ENCODE data around the gene SYPL1. TPM values are rescaled to one million over a fixed set of nuclear protein-coding genes. Genes with fewer than 3 reads are reported as not detected.

Gene SYPL1
- total RNA-seq, 1 donor from 2014 or later: 47.2 TPM

DNA sequence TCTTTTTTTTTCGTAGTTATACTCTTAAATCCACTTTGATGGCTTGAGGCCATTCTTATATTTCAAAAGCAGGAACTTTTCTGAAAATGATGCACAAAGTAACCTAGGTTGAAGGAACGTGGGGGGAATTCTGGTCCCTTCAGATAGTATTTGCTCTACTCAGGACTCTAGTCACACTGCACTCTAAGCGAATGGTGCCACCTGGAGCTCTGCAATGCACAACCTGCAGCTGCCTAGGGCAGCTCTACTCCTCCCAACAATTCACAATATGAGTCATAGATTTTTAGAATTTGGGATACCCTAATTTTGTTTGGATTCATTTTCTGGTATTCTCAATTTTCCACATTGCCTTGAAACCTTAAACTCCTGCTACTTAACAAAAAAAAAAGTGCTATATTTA lies 17.3 kb downstream of the SYPL1 start:
- DNase-seq (ENCODE audit: low spot score): no peak

GRCh38 chr7:106092204-106092603 lies 19.9 kb downstream of the SYPL1 start:
- DNase-seq (ENCODE audit: low spot score): no peak

DNA sequence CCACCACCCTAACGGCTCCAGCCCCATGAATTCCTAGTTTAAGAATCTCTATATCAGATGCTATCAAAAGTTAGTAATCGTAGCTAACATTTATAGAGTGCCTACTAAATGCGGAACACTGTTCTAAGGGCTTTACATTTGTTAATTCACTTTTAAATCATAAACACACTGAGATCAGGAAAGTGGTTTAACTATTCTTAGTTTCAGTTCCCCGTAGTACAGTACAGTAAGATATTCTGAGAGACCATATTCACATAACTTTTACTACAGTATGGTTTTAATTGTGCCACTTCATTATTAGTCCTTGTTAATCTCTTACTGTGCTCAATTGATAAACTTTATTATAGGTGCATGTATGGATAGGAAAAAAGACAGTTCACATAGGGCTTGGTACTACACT lies 22.5 kb downstream of the SYPL1 start:
- no peak for DNase-seq (ENCODE audit: low spot score)

DNA sequence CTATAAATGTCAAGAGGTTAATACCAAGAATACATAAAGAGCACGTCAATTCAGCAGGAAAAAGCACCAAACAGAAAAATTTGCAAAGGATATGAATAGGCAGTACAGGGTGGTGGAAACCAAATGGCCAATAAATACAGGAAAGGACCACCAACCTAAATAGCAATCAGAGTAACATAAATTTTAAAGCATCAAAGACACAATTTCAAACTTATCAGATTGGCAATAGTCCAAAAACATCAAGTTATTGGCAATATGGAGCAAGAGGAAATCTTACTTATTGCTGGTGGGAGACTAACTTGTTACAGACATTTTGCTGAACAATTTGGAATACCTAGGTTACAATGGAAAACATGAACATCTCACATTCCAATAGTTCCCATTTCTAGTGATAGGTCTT lies 24.1 kb downstream of the SYPL1 start:
- no peak for DNase-seq (ENCODE audit: low spot score)

DNA sequence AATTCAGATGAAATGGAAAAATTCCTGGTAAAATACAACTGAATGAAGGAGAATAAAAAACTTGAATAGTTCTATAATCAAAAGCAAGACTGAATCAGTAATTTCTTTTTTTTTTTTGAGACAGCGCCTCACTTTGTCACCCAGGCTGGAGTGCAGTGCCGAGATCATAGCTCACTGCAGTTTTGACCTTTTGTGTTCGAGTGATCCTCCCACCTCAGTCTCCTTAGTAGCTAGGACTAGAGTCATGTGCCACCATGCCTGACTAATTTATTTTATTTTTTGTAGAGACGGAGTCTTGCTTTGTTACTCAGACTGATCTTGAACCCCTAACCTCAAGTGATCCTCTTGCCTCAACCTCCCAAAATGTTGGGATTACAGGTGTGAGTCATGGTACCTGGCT lies 26.1 kb downstream of the SYPL1 start:
- DNase-seq (ENCODE audit: low spot score): no peak

GRCh38 chr7:106085015-106085414 lies 27.1 kb downstream of the SYPL1 start:
- DNase-seq (ENCODE audit: low spot score): no peak

DNA sequence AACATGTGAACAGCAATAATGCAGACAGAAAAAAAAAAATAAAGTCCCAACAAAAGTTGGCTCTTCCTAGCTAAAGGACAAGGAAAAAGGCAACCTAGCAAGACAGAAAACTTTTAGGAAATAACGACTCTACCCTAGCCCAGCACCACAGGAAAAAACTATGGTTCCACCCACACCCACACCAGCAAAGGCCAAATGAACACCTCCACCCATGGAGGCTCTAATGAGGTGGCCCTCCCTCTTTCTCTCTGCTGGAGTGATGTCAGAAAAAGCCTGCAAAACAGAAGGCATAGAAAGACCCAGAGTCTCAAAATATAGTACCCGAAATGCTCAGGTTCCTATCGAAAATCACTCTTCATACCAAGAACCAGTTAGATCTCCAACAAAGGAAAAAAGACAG lies 28.4 kb downstream of the SYPL1 start:
- no peak for DNase-seq (ENCODE audit: low spot score)

- DNase-seq (ENCODE audit: low spot score): no peak
Measured at GRCh38 chr7:106082087-106082854, 29.8 kb downstream of the SYPL1 start.

- DNase-seq (ENCODE audit: low spot score): no peak
Measured at GRCh38 chr7:106080300-106080987, 31.7 kb downstream of the SYPL1 start.

GRCh38 chr7:106076537-106076936 lies 35.6 kb downstream of the SYPL1 start:
- DNase-seq (ENCODE audit: low spot score): no peak

DNA sequence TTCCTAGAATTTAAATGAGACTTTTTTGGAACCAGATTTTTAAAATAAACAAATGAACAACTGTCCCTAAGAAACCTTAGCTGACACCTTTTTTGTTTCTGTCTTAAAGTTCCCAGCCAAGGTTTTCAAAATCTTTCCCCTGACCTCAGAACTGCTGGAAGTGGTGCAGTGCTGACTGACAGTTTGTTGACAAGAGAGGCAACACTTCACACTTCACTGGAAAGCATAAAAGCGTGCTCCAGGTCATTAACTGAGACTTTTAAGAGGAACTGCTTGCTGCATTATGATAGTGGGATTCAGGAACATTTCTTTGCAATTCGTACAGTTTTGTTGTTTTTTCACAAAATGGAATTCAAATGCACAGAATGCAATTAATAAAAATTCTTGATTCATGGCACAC lies 36.2 kb downstream of the SYPL1 start:
- no peak for DNase-seq (ENCODE audit: low spot score)

- DNase-seq (ENCODE audit: low spot score): no peak
Measured at GRCh38 chr7:106074257-106074656, 37.9 kb downstream of the SYPL1 start.

- no peak for DNase-seq (ENCODE audit: low spot score)
Measured at GRCh38 chr7:106073701-106074100, 38.4 kb downstream of the SYPL1 start.

DNA sequence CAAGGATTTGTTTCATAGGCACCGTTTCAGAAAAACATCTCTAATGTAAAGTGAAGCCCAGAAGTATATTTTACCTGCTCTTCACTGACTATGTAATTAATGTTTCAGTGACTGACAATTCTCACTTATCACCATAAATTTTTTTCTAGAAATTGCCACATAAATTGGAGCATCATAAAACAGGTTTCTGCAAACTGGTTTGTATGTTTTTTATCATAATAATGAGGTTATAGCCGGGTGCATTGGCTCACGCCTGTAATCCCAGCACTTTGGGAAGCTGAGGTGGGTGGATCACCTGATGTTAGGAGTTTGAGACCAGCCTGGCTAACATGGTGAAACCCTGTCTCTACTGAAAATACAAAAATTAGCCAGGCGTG lies 39.4 kb downstream of the SYPL1 start:
- DNase-seq (ENCODE audit: low spot score): no peak

DNA sequence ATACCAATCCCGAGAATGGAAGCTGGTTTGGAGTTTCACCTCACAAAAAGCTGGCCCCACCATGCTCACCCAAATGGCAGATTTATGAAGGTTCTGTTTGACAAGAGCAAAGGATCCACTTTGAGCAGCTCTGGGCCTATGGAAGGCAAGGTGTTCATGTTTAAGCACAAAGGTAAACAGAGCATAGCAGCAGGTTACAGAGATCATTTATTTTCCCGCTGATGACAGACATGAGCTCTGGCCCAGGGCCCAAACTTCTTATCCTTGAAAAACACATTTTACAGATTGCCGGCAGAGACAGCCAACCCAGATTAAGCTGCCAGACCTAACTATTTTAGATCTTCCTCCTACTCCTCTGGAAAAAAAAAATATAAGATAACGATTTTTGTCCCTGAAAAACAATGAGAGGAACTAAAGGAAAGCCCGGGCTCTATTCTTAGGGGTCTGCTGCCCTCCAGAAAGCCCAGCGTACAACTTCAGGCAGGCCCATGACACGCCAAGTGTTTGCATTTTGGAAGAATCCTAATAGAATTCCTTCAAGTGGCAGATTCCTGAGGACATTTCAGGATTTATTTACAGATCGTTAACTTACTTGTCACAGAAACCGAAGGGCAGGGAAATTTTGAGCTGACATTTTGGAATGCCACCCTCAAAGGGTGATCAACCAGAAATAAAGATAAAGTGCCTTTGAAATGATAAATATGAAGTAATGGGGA lies 40.0 kb downstream of the SYPL1 start:
- DNase-seq (ENCODE audit: low spot score): peak; percentile 86

GRCh38 chr7:106071356-106071998 lies 40.6 kb downstream of the SYPL1 start:
- no peak for DNase-seq (ENCODE audit: low spot score)

DNA sequence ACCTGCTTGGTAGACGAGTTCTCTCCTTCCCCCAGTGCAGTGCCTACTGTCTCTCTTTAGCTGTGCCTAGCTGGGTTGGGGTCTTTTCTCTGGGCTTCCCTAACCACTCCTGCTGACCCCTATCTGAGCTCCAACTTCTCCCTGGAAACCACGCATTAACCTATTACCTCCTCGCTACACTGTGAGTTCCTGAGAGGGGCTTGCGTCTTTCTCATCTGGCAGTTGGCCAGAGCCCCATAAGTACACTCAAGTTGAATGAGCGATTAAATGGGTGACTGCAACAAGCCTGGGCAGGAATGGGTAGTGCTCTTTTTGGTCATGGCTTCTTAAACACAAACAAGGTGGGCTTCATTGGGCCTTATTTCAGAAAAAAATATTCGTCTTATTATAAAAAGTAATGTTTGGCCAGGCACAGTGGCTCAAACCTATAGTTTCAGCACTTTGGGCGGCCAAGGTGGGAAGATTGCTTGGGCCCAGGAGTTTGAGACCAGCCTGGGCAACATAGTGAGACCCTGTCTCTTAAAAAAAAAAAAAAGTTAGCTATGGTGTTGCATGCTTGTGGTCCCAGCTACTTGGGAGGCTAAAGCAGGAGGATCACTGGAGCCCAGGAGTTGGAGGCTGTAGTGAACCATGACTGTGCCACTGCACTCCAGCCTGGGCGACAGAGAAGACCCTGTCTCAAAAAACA lies 41.4 kb downstream of the SYPL1 start:
- no peak for DNase-seq (ENCODE audit: low spot score)

- DNase-seq (ENCODE audit: low spot score): no peak
Measured at GRCh38 chr7:106070201-106070551, 41.9 kb downstream of the SYPL1 start.

DNA sequence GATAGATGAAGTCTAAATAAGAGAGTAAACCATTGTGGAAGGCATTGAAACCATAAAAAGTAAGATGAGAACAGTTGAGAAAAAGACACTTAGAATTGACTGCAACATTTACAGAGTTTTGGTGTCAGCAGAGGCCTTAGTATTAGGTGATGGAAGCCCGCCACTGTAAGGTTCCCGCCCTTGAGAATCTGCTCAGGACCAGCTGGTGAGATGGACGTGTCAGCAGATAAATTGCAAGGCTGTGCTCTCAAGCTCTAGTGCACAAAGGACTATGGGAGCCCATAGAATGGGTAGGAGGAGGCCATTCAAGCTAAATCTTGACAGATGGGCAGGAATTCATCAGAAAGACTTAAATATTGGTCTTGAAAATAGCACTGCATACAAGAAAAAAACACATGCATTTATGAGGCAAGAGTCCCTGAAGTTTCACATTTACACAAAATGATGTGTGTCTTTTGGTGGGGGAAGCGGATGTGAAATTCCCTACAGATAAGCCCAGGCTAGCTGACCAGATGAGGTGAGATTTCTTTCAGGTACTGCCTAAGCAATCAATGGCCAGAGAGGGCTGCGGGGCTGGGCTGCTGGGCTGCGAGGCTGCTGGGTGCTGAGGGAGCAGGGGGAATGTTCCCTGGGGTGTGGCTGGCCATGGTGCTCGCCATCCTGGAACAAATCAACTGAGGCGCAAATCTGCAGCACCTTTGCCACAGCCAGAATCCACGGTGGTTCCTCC lies 42.5 kb downstream of the SYPL1 start:
- DNase-seq (ENCODE audit: low spot score): no peak

DNA sequence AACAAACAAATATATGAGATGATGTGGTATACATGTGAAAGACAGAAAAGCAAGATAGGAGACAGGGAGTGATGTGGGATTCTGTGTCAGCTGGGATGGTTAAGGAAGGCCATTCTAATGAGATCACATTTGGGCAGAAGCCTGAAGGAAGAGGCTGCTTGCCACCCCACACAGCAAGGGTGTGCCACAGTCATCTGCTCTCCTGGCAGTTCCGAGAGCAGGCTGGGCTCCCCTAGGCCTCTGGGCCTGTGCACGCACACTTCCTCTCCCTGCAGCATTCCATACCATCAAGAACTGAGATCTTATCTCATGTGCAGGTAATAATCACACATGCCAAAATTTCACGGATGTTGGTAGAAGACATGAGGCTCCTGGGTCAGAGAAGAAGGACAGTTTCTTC lies 43.1 kb downstream of the SYPL1 start:
- peak; percentile 71 for DNase-seq (ENCODE audit: low spot score)

- DNase-seq (ENCODE audit: low spot score): peak; percentile 78
Measured at GRCh38 chr7:106068538-106068961, 43.6 kb downstream of the SYPL1 start.
